GM12801 (cell line): ENCODE results near the gene FAM131A.

Source experiments
- CTCF ChIP-seq: IDR thresholded peaks from one replicate; pipeline ENCODE4 v1.5.1; 2011; ENCODE audit warnings: control low read depth; ENCODE audit not compliant: insufficient read length; ENCODE audit errors: extremely low read depth

The FAM131A gene

GRCh38 chr3:184372296-184372821, 35.0 kb downstream of the FAM131A start:
- no peak for TF ChIP-seq CTCF

- no peak for TF ChIP-seq CTCF
These were observed 35.5 kb downstream of the FAM131A start for GRCh38 chr3:184372911-184373310.

GRCh38 chr3:184373422-184373821, 36.0 kb downstream of the FAM131A start:
- TF ChIP-seq CTCF, result no peak

GRCh38 chr3:184375747-184376461, 38.5 kb downstream of the FAM131A start:
- TF ChIP-seq CTCF, result no peak

GRCh38 chr3:184377374-184377773, 40.0 kb downstream of the FAM131A start:
- no peak for TF ChIP-seq CTCF

GRCh38 chr3:184377882-184378445, 40.6 kb downstream of the FAM131A start, which contains the start of gene THPO:
TSS of gene THPO (minus strand) at chr3:184378207. CDS start at chr3:184376259, 1,948 bp downstream.
- TF ChIP-seq CTCF, result no peak

GRCh38 chr3:184378651-184379357, 41.4 kb downstream of the FAM131A start:
- TF ChIP-seq CTCF, result no peak
